HEK293 (cell line): ENCODE measurements around the gene ASB8.

Experiments
- GFI1B ChIP-seq: fragments of 450-650 bp; formaldehyde crosslinking; IDR thresholded peaks from 2 replicates; pipeline ENCODE4 v1.5.1; 2016; ENCODE audit warnings: missing biosample characterization, missing genetic modification characterization
- HOXC10 ChIP-seq: sonication (generic); formaldehyde crosslinking; IDR thresholded peaks from 2 replicates; pipeline ENCODE4 v1.8.1; 2023; ENCODE audit warnings: mild to moderate bottlenecking, missing genetic modification reagents
- KLF10 ChIP-seq: fragments of 450-650 bp; IDR thresholded peaks from 2 replicates; pipeline ENCODE4 v1.5.1; 2018; ENCODE audit warnings: missing biosample characterization, mild to moderate bottlenecking, missing genetic modification characterization
- KLF7 ChIP-seq: fragments of 450-650 bp; formaldehyde crosslinking; IDR thresholded peaks from 2 replicates; pipeline ENCODE4 v1.5.1; 2016; ENCODE audit warnings: missing biosample characterization, missing genetic modification characterization, borderline replicate concordance
- OSR2 ChIP-seq: fragments of 450-650 bp; formaldehyde crosslinking; IDR thresholded peaks from 2 replicates; pipeline ENCODE4 v1.5.1; 2016; ENCODE audit warnings: missing biosample characterization, missing genetic modification characterization
- TRIM28 ChIP-seq: IDR thresholded peaks from 2 replicates; pipeline ENCODE4 v1.6.1; 2011; ENCODE audit warnings: low read length, control low read depth, borderline replicate concordance
- ZIC2 ChIP-seq: fragments of 450-650 bp; formaldehyde crosslinking; IDR thresholded peaks from 2 replicates; pipeline ENCODE4 v1.5.1; 2016; ENCODE audit warnings: missing biosample characterization, missing genetic modification characterization
- ZNF157 ChIP-seq: fragments of 450-650 bp; formaldehyde crosslinking; IDR thresholded peaks from 2 replicates; pipeline ENCODE4 v1.5.1; 2016; ENCODE audit warnings: missing biosample characterization, missing genetic modification characterization
- ZNF2 ChIP-seq: fragments of 450-650 bp; formaldehyde crosslinking; IDR thresholded peaks from 2 replicates; pipeline ENCODE4 v1.5.1; 2016; ENCODE audit warnings: missing biosample characterization, missing genetic modification characterization
- ZNF302 ChIP-seq: fragments of 450-650 bp; formaldehyde crosslinking; IDR thresholded peaks from 2 replicates; pipeline ENCODE4 v1.5.1; 2016; ENCODE audit warnings: missing biosample characterization, missing genetic modification characterization, low read depth
- ZNF335 ChIP-seq: fragments of 450-650 bp; formaldehyde crosslinking; conservative IDR thresholded peaks from 2 replicates; pipeline ENCODE4 v1.5.1; 2016; ENCODE audit warnings: missing biosample characterization, missing genetic modification characterization
- ZNF514 ChIP-seq: fragments of 450-650 bp; formaldehyde crosslinking; IDR thresholded peaks from 2 replicates; pipeline ENCODE4 v1.5.1; 2016; ENCODE audit warnings: missing biosample characterization, missing genetic modification characterization
- ZNF521 ChIP-seq: fragments of 450-650 bp; formaldehyde crosslinking; IDR thresholded peaks from 2 replicates; pipeline ENCODE4 v1.5.1; 2017; ENCODE audit warnings: missing biosample characterization, mild to moderate bottlenecking, missing genetic modification characterization
- ZNF544 ChIP-seq: fragments of 450-650 bp; formaldehyde crosslinking; IDR thresholded peaks from 2 replicates; pipeline ENCODE4 v1.5.0; 2017; ENCODE audit warnings: missing biosample characterization, missing genetic modification characterization
- ZNF560 ChIP-seq: fragments of 450-650 bp; formaldehyde crosslinking; IDR thresholded peaks from 2 replicates; pipeline ENCODE4 v1.5.1; 2017; ENCODE audit warnings: missing biosample characterization, missing genetic modification characterization, borderline replicate concordance
- ZNF585B ChIP-seq: fragments of 450-650 bp; formaldehyde crosslinking; IDR thresholded peaks from 2 replicates; pipeline ENCODE4 v1.5.1; 2016; ENCODE audit warnings: missing biosample characterization, missing genetic modification characterization
- ZNF621 ChIP-seq: fragments of 450-650 bp; formaldehyde crosslinking; IDR thresholded peaks from 2 replicates; pipeline ENCODE4 v1.5.1; 2017; ENCODE audit warnings: missing biosample characterization, missing genetic modification characterization
- ZNF626 ChIP-seq: fragments of 450-650 bp; sonication (Bioruptor Pico); formaldehyde crosslinking; IDR thresholded peaks from 2 replicates; pipeline ENCODE4 v1.5.1; 2018; ENCODE audit warnings: missing biosample characterization, missing genetic modification characterization, inconsistent platforms
- ZNF629 ChIP-seq: fragments of 450-650 bp; formaldehyde crosslinking; IDR thresholded peaks from 2 replicates; pipeline ENCODE4 v1.5.1; 2017; ENCODE audit warnings: missing biosample characterization, missing genetic modification characterization
- ZNF658 ChIP-seq: fragments of 450-650 bp; formaldehyde crosslinking; IDR thresholded peaks from 2 replicates; pipeline ENCODE4; 2016; ENCODE audit warnings: missing biosample characterization, missing genetic modification characterization
- ZNF76 ChIP-seq: fragments of 450-650 bp; formaldehyde crosslinking; IDR thresholded peaks from 2 replicates; pipeline ENCODE4; 2016; ENCODE audit warnings: low read depth, missing biosample characterization, missing genetic modification characterization, borderline replicate concordance
- TF ChIP-seq, protein P1 (sequence below): fragments of 450-650 bp; formaldehyde crosslinking; conservative IDR thresholded peaks from 2 replicates; pipeline ENCODE4 v1.5.1; 2016; ENCODE audit warnings: low read depth, missing biosample characterization, missing genetic modification characterization
- TF ChIP-seq, protein P2 (sequence below): fragments of 450-650 bp; formaldehyde crosslinking; IDR thresholded peaks from 2 replicates; pipeline ENCODE4 v1.5.1; 2017; ENCODE audit warnings: missing biosample characterization, missing genetic modification characterization
- TF ChIP-seq, protein P3 (sequence below): fragments of 450-650 bp; formaldehyde crosslinking; IDR thresholded peaks from 2 replicates; pipeline ENCODE4 v1.5.1; 2016; ENCODE audit warnings: missing biosample characterization, missing genetic modification characterization
- TF ChIP-seq, protein P4 (sequence below): fragments of 450-650 bp; formaldehyde crosslinking; IDR thresholded peaks from 2 replicates; pipeline ENCODE4 v1.5.1; 2016; ENCODE audit warnings: missing biosample characterization, missing genetic modification characterization
- TF ChIP-seq, protein P5 (sequence below): fragments of 450-650 bp; formaldehyde crosslinking; IDR thresholded peaks from 2 replicates; pipeline ENCODE4 v1.5.1; 2017; ENCODE audit warnings: missing biosample characterization, missing genetic modification characterization

The ASB8 gene

DNA sequence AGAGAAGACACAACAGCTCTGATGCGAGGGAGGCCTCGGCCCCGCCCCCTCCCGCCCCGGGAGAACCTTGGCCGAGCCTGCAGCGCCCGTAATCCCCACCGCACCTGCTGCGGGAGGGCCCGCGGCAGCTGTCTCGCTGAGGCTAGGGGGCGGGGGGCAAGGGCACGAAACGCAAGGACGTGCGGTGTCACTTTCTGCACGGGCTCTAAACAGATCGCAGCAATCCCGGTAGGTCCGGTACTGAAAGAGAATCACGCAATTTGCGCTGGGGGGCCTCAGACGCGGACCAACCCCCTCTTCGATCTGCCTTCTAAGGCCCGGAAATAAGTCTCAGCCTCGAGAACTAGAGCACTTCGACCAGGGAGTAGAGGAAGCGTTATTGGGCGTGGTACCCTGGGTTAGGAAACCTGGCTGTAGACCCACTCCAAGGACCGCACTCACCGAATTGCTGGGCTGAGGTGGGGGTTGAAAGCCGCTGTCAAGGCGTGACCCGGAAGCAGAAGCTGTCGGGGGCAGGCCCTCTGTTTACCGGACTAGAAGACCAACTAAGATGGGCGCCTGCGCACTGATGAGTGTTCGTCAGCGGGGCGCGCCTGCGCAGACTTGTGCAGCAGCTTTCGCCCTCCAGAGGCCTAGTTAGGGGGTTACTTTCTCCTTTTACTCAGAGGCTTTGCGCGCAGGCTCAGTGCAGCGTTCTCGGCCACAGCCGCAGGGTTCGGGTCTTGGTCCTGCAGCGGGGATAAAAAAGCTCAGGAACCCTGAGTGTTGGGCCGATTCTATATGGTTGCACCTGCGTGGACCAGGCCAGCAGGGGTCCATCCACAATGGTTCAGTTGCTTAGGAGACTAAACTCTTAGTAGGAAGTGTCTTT is at the start of gene ASB8 (continued):
- TF ChIP-seq ZNF157 (no peak), ZNF302 (no peak), ZNF626 (tag by site-specific recombination) (no peak), ZNF621 (no peak), ZNF544 (tag by site-specific recombination) (no peak), ZNF658 (tag by site-specific recombination) (no peak), OSR2 (tag by site-specific recombination) (no peak), ZNF514 (no peak), ZNF335 (tag by site-specific recombination) (peak; percentile 97), KLF7 (tag by site-specific recombination) (no peak), KLF10 (tag by site-specific recombination) (peak; percentile 52; the same call in 1 of the 2 replicates), ZNF585B (tag by site-specific recombination) (no peak), ZNF560 (no peak), GFI1B (no peak), ZNF629 (peak; percentile 67), ZNF76 (tag by site-specific recombination) (peak; percentile 41; the same call in 1 of the 2 replicates), HOXC10 (no peak), TRIM28 (no peak; the same call in 1 of the 2 replicates), ZNF521 (tag by site-specific recombination) (no peak), ZIC2 (tag by site-specific recombination) (peak; percentile 28; the same call in 1 of the 2 replicates), ZNF2 (tag by site-specific recombination) (no peak)
- TF ChIP-seq, protein P1, sequence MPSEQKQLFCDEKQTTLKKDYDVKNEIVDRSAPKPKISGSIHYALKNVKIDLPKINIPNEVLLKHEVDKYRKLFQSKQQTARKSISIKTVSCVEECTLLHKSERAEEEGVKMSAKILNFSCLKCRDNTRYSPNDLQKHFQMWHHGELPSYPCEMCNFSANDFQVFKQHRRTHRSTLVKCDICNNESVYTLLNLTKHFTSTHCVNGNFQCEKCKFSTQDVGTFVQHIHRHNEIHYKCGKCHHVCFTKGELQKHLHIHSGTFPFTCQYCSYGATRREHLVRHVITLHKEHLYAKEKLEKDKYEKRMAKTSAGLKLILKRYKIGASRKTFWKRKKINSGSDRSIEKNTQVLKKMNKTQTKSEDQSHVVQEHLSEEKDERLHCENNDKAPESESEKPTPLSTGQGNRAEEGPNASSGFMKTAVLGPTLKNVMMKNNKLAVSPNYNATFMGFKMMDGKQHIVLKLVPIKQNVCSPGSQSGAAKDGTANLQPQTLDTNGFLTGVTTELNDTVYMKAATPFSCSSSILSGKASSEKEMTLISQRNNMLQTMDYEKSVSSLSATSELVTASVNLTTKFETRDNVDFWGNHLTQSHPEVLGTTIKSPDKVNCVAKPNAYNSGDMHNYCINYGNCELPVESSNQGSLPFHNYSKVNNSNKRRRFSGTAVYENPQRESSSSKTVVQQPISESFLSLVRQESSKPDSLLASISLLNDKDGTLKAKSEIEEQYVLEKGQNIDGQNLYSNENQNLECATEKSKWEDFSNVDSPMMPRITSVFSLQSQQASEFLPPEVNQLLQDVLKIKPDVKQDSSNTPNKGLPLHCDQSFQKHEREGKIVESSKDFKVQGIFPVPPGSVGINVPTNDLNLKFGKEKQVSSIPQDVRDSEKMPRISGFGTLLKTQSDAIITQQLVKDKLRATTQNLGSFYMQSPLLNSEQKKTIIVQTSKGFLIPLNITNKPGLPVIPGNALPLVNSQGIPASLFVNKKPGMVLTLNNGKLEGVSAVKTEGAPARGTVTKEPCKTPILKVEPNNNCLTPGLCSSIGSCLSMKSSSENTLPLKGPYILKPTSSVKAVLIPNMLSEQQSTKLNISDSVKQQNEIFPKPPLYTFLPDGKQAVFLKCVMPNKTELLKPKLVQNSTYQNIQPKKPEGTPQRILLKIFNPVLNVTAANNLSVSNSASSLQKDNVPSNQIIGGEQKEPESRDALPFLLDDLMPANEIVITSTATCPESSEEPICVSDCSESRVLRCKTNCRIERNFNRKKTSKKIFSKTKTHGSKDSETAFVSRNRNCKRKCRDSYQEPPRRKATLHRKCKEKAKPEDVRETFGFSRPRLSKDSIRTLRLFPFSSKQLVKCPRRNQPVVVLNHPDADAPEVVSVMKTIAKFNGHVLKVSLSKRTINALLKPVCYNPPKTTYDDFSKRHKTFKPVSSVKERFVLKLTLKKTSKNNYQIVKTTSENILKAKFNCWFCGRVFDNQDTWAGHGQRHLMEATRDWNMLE (tag by site-specific recombination) = peak; percentile 90
- TF ChIP-seq, protein P2, sequence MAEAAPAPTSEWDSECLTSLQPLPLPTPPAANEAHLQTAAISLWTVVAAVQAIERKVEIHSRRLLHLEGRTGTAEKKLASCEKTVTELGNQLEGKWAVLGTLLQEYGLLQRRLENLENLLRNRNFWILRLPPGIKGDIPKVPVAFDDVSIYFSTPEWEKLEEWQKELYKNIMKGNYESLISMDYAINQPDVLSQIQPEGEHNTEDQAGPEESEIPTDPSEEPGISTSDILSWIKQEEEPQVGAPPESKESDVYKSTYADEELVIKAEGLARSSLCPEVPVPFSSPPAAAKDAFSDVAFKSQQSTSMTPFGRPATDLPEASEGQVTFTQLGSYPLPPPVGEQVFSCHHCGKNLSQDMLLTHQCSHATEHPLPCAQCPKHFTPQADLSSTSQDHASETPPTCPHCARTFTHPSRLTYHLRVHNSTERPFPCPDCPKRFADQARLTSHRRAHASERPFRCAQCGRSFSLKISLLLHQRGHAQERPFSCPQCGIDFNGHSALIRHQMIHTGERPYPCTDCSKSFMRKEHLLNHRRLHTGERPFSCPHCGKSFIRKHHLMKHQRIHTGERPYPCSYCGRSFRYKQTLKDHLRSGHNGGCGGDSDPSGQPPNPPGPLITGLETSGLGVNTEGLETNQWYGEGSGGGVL (tag by site-specific recombination) = peak; percentile 54; the same call in 1 of the 2 replicates
- TF ChIP-seq, protein P3, sequence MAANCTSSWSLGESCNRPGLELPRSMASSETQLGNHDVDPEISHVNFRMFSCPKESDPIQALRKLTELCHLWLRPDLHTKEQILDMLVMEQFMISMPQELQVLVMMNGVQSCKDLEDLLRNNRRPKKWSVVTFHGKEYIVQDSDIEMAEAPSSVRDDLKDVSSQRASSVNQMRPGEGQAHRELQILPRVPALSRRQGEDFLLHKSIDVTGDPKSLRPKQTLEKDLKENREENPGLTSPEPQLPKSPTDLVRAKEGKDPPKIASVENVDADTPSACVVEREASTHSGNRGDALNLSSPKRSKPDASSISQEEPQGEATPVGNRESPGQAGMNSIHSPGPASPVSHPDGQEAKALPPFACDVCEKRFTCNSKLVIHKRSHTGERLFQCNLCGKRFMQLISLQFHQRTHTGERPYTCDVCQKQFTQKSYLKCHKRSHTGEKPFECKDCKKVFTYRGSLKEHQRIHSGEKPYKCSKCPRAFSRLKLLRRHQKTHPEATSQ (tag by site-specific recombination) = no peak
- TF ChIP-seq, protein P4, sequence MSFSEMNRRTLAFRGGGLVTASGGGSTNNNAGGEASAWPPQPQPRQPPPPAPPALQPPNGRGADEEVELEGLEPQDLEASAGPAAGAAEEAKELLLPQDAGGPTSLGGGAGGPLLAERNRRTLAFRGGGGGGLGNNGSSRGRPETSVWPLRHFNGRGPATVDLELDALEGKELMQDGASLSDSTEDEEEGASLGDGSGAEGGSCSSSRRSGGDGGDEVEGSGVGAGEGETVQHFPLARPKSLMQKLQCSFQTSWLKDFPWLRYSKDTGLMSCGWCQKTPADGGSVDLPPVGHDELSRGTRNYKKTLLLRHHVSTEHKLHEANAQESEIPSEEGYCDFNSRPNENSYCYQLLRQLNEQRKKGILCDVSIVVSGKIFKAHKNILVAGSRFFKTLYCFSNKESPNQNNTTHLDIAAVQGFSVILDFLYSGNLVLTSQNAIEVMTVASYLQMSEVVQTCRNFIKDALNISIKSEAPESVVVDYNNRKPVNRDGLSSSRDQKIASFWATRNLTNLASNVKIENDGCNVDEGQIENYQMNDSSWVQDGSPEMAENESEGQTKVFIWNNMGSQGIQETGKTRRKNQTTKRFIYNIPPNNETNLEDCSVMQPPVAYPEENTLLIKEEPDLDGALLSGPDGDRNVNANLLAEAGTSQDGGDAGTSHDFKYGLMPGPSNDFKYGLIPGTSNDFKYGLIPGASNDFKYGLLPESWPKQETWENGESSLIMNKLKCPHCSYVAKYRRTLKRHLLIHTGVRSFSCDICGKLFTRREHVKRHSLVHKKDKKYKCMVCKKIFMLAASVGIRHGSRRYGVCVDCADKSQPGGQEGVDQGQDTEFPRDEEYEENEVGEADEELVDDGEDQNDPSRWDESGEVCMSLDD (tag by site-specific recombination) = peak; percentile 23; the same call in 1 of the 2 replicates
- TF ChIP-seq, protein P5, sequence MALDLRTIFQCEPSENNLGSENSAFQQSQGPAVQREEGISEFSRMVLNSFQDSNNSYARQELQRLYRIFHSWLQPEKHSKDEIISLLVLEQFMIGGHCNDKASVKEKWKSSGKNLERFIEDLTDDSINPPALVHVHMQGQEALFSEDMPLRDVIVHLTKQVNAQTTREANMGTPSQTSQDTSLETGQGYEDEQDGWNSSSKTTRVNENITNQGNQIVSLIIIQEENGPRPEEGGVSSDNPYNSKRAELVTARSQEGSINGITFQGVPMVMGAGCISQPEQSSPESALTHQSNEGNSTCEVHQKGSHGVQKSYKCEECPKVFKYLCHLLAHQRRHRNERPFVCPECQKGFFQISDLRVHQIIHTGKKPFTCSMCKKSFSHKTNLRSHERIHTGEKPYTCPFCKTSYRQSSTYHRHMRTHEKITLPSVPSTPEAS (tag by site-specific recombination) = 0 out of 2 replicates have a peak, but pooled peaks have one; percentile 7
